Osteoblast (primary cell): ENCODE data around the gene RPLP2. TPM values are rescaled to one million over a fixed set of nuclear protein-coding genes. Genes with fewer than 3 reads are reported as not detected.

Experiments used
- DNase-seq: peaks from one replicate; pipeline ENCODE4 v3.0.0; 2011; ENCODE audit warnings: low spot score, mixed read lengths; ENCODE audit not compliant: insufficient read length; ENCODE audit errors: missing footprints
- H2AFZ ChIP-seq: 2 replicates; pipeline ENCODE4 v1.6.0; 2011; ENCODE audit warnings: mild to moderate bottlenecking, low read length
- H3K27ac ChIP-seq: 2 replicates; pipeline ENCODE4 v1.5.1; 2011; ENCODE audit warnings: mild to moderate bottlenecking, low read depth, low read length, moderate library complexity
- H3K27me3 ChIP-seq: 2 replicates; pipeline ENCODE4 v1.6.0; 2012; ENCODE audit warnings: mild to moderate bottlenecking, control low read depth, inconsistent platforms, low read length, moderate library complexity; ENCODE audit not compliant: insufficient read depth
- H3K36me3 ChIP-seq: 2 replicates; pipeline ENCODE4 v1.5.1; 2011; ENCODE audit warnings: mild to moderate bottlenecking, low read length, control low read depth, moderate library complexity; ENCODE audit not compliant: insufficient read depth
- H3K4me1 ChIP-seq: 2 replicates; pipeline ENCODE4 v1.5.1; 2011; ENCODE audit warnings: mild to moderate bottlenecking, low read length, control low read depth, moderate library complexity; ENCODE audit not compliant: insufficient read depth
- H3K4me2 ChIP-seq: 2 replicates; pipeline ENCODE4 v1.6.0; 2011; ENCODE audit warnings: mild to moderate bottlenecking, low read length; ENCODE audit not compliant: insufficient read depth
- H3K4me3 ChIP-seq: fragments of 200-600 bp; sonication (generic); 3 replicates; pipeline ENCODE4 v1.5.1; 2012; ENCODE audit warnings: mild to moderate bottlenecking, low read length, inconsistent platforms; ENCODE audit not compliant: insufficient read depth
- H3K79me2 ChIP-seq: 2 replicates; pipeline ENCODE4 v1.6.0; 2012; ENCODE audit warnings: mild to moderate bottlenecking, low read length, control low read depth, inconsistent platforms; ENCODE audit not compliant: insufficient read depth
- H3K9me3 ChIP-seq: 2 replicates; pipeline ENCODE4 v1.5.1; 2011; ENCODE audit warnings: low read depth, low read length, control low read depth
- H4K20me1 ChIP-seq: 2 replicates; pipeline ENCODE4 v1.6.0; 2012; ENCODE audit warnings: mild to moderate bottlenecking, low read length, control low read depth; ENCODE audit not compliant: insufficient read depth
- CTCF ChIP-seq: IDR thresholded peaks from 2 replicates; pipeline ENCODE4 v1.5.1; 2011; ENCODE audit warnings: mild to moderate bottlenecking, low read depth, low read length, moderate library complexity; ENCODE audit errors: extremely low read depth
- total RNA-seq: library from RNA; depleted of rRNA; stranded (reverse); fragments of >200 nt; gene quantifications from 2 replicates; pipeline ENCODE4 v1.2.3, GENCODE V29; 2012

The RPLP2 gene
- total RNA-seq, 1 donor = 386 TPM

- DNase-seq = no peak
- peaks cover 35% of the 10 kb centered on the region for H3K4me1 ChIP-seq
- no peak overlapping the region for H2AFZ ChIP-seq
- no peaks in the 10 kb centered on the region for H3K9me3 ChIP-seq
- no peaks in the 10 kb centered on the region for H3K27me3 ChIP-seq
- H3K27ac ChIP-seq = no peak overlapping the region
- H3K4me2 ChIP-seq = no peak overlapping the region
- no peak for TF ChIP-seq CTCF
- peaks cover 13% of the 10 kb centered on the region for H3K36me3 ChIP-seq
- H3K79me2 ChIP-seq = peaks cover 27% of the 10 kb centered on the region
- peaks cover 38% of the 10 kb centered on the region for H4K20me1 ChIP-seq
- H3K4me3 ChIP-seq = no peak overlapping the region
Observed at GRCh38 chr11:824942-825341, 15.2 kb downstream of the RPLP2 start.

GRCh38 chr11:825366-826226 lies 15.8 kb downstream of the RPLP2 start:
- H3K36me3 ChIP-seq = peaks cover 13% of the 10 kb centered on the region
- no peaks in the 10 kb centered on the region for H3K9me3 ChIP-seq
- peaks cover 35% of the 10 kb centered on the region for H4K20me1 ChIP-seq
- no peaks in the 10 kb centered on the region for H3K27me3 ChIP-seq
- H3K27ac ChIP-seq = no peak overlapping the region
- TF ChIP-seq CTCF = no peak
- DNase-seq = no peak
- H2AFZ ChIP-seq = no peak overlapping the region
- peaks cover 20% of the 10 kb centered on the region for H3K79me2 ChIP-seq
- H3K4me2 ChIP-seq = no peak overlapping the region
- peaks cover 35% of the 10 kb centered on the region for H3K4me1 ChIP-seq
- no peak overlapping the region for H3K4me3 ChIP-seq

- Histone ChIP-seq H3K36me3 (peaks cover 13% of the 10 kb centered on the region), H4K20me1 (peaks cover 32% of the 10 kb centered on the region), H2AFZ (no peak overlapping the region), H3K9me3 (no peaks in the 10 kb centered on the region), H3K27ac (no peak overlapping the region), H3K4me1 (peaks cover 35% of the 10 kb centered on the region), H3K27me3 (no peaks in the 10 kb centered on the region), H3K4me2 (no peak overlapping the region), H3K79me2 (peaks cover 14% of the 10 kb centered on the region), H3K4me3 (no peak overlapping the region)
- DNase-seq = no peak
- no peak for TF ChIP-seq CTCF
Observed at GRCh38 chr11:826227-826621, 16.5 kb downstream of the RPLP2 start.

- Histone ChIP-seq H3K4me1 (peaks cover 35% of the 10 kb centered on the region), H2AFZ (no peak overlapping the region)
- no peak for TF ChIP-seq CTCF
Observed at GRCh38 chr11:826836-827145, 17.0 kb downstream of the RPLP2 start.

More at GRCh38 chr11:826836-827145, 17.0 kb downstream of the RPLP2 start:
- Histone ChIP-seq H3K36me3 (peaks cover 13% of the 10 kb centered on the region), H3K79me2 (peaks cover 8% of the 10 kb centered on the region), H3K4me2 (peak overlapping the region; percentile 58), H3K27ac (no peak overlapping the region), H3K27me3 (no peaks in the 10 kb centered on the region), H3K9me3 (no peaks in the 10 kb centered on the region), H3K4me3 (peak overlapping the region; percentile 58), H4K20me1 (peaks cover 31% of the 10 kb centered on the region)
- no peak for DNase-seq
